Sigmoid colon (tissue), 4 donors: ENCODE results near the gene CACHD1.

Experiments
- CTCF ChIP-seq, 4 experiments: fragments of 450-650 bp in 3 of 4; fragments of 200-600 bp in 1 of 4; IDR thresholded peaks; one replicate each; pipeline ENCODE4 v1.5.1; 2016 to 2019; ENCODE audit warnings: antibody characterized with exemption in 4 of 4, mild to moderate bottlenecking in 3 of 4, moderate library complexity in 2 of 4
- EP300 ChIP-seq, 4 donors: sonication (generic); formaldehyde crosslinking; IDR thresholded peaks; one replicate each; pipeline ENCODE4 v1.6.1; 2017; ENCODE audit warnings: antibody characterized with exemption in 4 of 4
- POLR2A ChIP-seq, 2 donors: fragments of 450-650 bp; IDR thresholded peaks; one replicate each; pipeline ENCODE4 v1.6.1; 2016; ENCODE audit warnings: antibody characterized with exemption in 2 of 2, mild to moderate bottlenecking in 2 of 2, moderate library complexity in 2 of 2
- POLR2AphosphoS5 ChIP-seq, 4 donors: sonication (generic); formaldehyde crosslinking; IDR thresholded peaks; one replicate each; pipeline ENCODE4 v1.6.1; 2017; ENCODE audit warnings: antibody characterized with exemption in 4 of 4

DNA sequence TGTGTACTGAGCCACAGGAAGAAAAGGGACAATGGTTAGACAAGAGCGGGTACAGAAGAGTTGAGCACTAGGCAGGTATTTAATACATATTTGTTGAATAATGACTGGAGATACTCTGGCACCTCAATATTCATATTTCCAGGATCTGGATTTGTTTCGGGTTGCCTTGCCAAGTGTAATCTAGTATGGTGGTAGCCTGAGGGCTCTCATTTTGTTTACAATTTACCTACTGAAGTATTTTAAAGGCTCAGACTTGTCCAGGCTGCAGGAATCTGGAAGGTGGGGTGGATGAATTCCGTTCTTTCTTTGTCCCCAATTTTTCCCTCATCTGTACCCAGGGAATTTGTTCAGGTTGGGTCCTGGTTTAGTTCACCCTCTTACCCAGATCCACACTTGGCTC lies 95.0 kb downstream of the CACHD1 start:
- TF ChIP-seq POLR2A (IDR thresholded peaks at IDR 0.05) = no peak
- TF ChIP-seq CTCF (IDR thresholded peaks at IDR 0.05) = no peak
- no peak for TF ChIP-seq POLR2AphosphoS5 (IDR thresholded peaks at IDR 0.05)
- no peak for TF ChIP-seq EP300 (IDR thresholded peaks at IDR 0.05)
